ENCODE data around the gene PTPRE. TPM values are rescaled to one million over a fixed set of nuclear protein-coding genes. Genes with fewer than 3 reads are reported as not detected.

PTPRE gene
- total RNA-seq, 1 experiment from 2014 or later: 12.3 TPM

- no peak overlapping the region for H3K4me3 ChIP-seq (replicated peaks in 1 of 2; ENCODE audit: low read depth in 1 of 2, low read length in 2 of 2)
- no peaks in the 10 kb centered on the region for H3K36me3 ChIP-seq (ENCODE audit: control insufficient read depth in 1 of 2, insufficient read depth in 2 of 2, low read length in 2 of 2)
- H3K79me2 ChIP-seq (ENCODE audit: insufficient read depth, low read length): no peaks in the 10 kb centered on the region
- ChIA-PET CTCF (interaction anchor here (1.3 kb wide), 1 partner anchor 177 kb away, joined by 3 read pairs; no protein-coding TSS in a partner anchor), RAD21 (ENCODE audit: low non-redundant PET in 1 of 2, low total read pairs in 2 of 2, uncharacterized antibody in 2 of 2, unreplicated experiment in 2 of 2) (no interaction called here), POLR2A (no interaction called here)
- no TSS peak for BruUV-seq (replicated peaks)
- TF ChIP-seq MAX (IDR thresholded peaks at IDR 0.05) (no peak), CTCF (IDR thresholded peaks at IDR 0.05 in 2 of 3, conservative IDR thresholded peaks at IDR 0.05 in 1 of 3; ENCODE audit: borderline replicate concordance in 1 of 3, insufficient read depth in 1 of 3, low read depth in 2 of 3, low read length in 2 of 3) (no peak), EZH2phosphoT487 (IDR thresholded peaks at IDR 0.05; ENCODE audit: borderline replicate concordance) (no peak), ZFX (IDR thresholded peaks at IDR 0.05) (no peak), FOSL1 (IDR thresholded peaks at IDR 0.05; ENCODE audit: low read depth) (no peak), ZNF274 (IDR thresholded peaks at IDR 0.05; ENCODE audit: low read depth, low read length) (no peak), REST (IDR thresholded peaks at IDR 0.05; ENCODE audit: low read depth) (no peak), TCF7L2 (IDR thresholded peaks at IDR 0.05; ENCODE audit: borderline replicate concordance, extremely low read depth, insufficient read depth, insufficient read length) (no peak)
- ATAC-seq (no peak), DNase-seq (ENCODE audit: low read depth, low spot score) (no peak)
- H3K4me1 ChIP-seq (ENCODE audit: control insufficient read depth in 1 of 2, insufficient read depth in 2 of 2, low read length in 2 of 2): peaks cover 0 to 3% of the 10 kb centered on the region in 2 experiments; a peak in 1 of 4 replicates
- H2AFZ ChIP-seq (ENCODE audit: low read depth, low read length, poor library complexity, severe bottlenecking): no peak overlapping the region
- H3K9ac ChIP-seq (ENCODE audit: low read length): no peak overlapping the region
- no peaks in the 10 kb centered on the region for H3K9me3 ChIP-seq (ENCODE audit: control insufficient read depth in 1 of 2, insufficient read depth in 1 of 2, low read depth in 1 of 2, low read length in 2 of 2)
- H3K9me2 ChIP-seq (ENCODE audit: insufficient read depth): no peaks in the 10 kb centered on the region
- intact Hi-C loops (cut with micrococcal nuclease): no loop called here
- no peak overlapping the region for H3K4me2 ChIP-seq (ENCODE audit: low read length)
- no peak overlapping the region for H3K27ac ChIP-seq (ENCODE audit: low read depth, low read length)
- H4K20me1 ChIP-seq (ENCODE audit: insufficient read depth): no peaks in the 10 kb centered on the region
- no peaks in the 10 kb centered on the region for H3K27me3 ChIP-seq (ENCODE audit: insufficient read depth, low read length)
Measured at GRCh38 chr10:128030498-128031072, 123.7 kb downstream of the PTPRE start.

All from HCT116 (cell line).